NCI-H1092 (cell line): Measurements from ENCODE around the gene JPH3.
"Not testable (repeated sequence)": the region's sequence is repeated elsewhere in the genome, so short reads cannot be mapped to it uniquely, and the experiment has no call there.

Source experiments
- DNase-seq: peaks from one replicate; lab custom pipeline; 2025; lab: John Stamatoyannopoulos, UW

The JPH3 gene

DNA sequence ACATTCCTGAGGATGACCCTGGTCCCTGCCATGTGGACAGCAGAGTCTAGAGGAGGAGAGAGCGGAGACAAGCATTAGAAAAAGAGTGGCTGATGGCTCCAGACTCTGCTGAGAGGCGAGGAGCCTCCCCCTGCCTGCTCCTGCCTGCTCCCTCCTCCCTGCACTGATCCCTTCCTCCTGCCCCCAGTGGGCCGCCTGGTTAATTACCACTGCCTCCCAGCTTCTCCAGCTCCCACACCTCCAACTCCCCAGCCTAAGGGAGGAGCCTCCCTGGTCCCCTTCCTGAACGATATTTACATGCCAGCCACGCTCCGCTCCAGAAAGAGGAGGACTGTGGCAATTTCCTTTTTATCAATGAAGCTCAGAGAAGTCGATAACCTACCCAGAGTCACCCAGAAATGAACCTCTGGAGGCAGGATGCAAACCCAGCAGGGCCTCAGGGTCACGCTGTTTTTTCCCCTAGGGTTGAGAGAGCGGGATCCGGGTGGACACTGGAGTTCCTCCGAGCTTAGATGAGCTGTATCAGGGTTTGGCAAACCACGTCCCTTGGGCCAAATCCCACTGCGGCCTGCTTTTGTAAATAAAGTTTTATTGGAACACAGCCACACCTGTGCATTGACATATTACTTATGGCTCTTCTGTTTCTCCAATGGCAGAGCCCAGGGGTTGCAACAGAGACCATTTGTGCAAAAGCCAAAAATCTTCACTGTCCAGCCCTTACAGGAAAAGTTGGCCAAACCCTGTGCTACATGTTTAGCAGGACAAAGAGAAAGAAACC, 27.1 kb upstream of the JPH3 start:
- DNase-seq = no peak

DNA sequence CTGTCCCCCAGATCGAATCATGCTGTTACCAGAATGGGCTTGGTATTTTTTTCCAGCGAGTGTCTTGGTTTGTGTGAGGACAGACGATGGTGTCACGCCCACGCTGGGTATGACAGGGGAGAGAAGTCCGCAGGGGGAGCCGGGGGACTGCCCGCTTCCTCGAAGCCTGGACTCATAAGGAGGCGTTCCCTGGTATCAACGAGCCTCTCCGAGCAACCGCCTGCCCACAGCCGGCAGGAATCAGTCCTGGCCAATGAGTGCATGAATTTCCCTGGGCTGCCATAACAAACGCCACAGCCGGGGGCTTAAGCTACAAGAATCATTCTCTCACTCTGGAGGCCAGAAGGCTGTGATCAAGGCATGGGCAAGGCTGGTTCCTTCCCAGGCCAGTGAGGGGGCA, 26.1 kb upstream of the JPH3 start:
- DNase-seq = no peak

DNA sequence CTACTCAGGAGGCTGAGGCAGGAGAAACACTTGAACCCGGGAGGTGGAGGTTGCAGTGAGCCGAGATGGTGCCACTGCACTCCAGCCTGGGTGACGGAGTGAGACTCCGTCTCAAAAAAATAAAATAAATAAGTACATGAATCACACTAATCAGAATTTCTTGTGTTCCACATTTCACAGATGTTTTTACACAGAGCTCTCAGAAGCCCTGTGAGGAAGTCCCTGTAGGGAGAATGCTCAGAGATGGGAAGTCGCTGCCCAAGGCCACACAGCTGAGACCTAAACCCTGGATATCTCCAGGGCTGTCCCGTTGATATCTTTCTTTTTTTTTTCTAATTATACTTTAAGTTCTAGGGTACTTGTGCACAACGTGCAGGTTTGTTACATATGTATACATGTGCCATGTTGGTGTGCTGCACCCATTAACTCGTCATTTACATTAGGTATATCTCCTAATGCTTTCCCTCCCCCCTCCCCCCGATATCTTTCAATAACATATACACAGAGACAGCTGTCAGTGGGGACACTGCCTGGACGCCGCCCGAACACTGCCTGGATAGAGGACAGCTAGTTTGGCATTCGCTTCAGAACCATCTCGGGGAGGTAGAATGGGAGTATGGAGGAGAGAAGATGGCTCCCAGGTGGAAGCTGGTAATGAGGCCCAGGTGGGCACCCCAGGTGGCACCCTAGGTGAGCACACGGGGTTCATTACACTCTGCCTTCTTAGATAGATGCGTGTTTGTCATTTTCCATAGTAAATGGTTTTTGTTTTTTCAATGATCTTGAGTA, 24.0 kb upstream of the JPH3 start:
- not testable (repeated sequence) for DNase-seq

DNA sequence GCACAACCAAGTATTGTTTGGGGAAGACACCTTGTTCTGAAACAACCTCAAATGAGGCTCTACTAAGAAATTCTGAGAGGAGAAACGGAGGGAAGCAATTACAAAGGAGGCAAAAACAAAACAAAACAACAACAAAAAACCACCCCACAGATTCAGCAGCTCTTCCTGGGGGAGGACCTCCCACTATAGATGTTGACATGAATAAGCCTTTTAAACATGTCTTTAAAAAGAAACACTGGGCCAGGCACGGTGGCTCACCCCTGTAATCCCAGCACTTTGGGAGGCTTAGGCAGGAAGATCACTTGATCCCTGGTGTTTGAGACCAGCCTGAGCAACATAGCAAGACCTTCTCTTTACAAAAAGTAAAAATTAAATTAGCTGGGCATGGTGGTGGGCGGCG, 22.6 kb upstream of the JPH3 start:
- DNase-seq = no peak

DNA sequence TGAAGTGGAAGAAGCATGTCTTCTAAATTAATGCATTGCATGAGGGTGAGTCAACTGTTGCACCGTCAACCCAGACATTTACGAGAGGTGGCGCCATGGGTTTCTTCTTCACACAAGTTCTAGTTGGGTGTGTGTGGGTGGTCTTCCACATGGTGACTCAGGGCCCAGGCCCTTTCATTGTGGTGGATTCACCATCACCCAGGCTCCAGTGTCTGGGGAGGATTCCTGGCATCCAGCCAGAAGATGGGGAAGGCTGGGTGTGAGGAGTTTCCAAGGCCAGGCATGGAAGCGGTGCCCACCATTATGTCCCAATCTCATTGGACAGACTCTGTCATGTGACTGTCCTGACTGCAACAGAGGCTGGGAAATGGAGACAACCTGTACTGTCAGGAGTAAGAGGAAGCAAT, 21.4 kb upstream of the JPH3 start:
- DNase-seq = no peak

DNA sequence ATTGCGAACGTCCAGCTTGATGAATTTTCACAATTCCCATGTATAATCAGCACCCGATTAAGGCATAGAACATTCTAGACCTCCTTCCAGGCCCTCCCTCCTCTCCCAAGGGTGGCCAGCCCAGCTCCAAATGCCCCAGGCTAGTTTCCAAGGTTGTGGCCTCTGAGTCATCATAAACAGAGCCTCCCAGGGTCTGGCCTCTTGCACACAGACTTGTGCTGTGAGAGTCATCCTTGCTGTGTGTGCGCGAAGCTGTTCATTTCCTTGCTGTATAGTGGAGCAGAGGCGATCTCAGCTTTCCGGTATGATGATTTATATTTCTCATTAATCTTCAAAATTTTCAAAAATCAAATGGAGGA, 20.5 kb upstream of the JPH3 start:
- no peak for DNase-seq

DNA sequence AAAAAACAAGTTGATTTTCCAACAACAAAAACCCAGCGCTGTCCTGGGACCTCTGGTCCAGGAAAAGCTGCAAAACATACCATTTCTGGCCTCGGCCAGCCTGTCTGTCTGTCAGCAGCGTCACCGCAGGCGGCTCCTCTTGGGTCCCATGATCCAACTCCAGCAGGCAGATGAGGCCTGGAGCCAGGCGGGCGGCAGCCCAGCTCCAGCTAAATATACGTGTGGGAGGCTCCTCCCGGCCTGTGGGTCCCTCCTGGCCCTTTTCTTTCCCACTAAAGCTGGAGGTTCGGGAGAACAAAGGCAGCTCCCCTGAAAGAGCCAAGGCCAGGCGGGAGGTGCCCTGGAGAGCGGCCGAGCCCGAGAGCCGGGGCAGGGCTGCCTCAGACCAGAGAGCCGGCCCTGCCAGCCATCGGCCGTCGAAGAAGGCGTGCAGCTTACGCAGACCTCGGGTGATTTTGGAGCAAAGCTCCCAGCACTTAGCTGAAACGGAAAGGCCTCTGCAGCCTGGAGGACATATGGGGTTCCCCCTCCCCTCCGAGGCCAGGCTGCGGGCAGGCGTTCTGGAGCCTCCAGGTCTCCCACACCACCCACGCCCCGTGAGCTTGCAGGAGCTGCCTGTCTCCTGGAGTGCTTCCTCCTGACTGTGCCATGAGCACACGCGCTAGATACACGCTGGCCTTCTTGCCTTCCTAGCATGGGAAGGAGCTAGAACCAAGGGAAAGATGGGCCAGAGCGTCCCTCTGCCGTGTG, 19.9 kb upstream of the JPH3 start:
- no peak for DNase-seq

DNA sequence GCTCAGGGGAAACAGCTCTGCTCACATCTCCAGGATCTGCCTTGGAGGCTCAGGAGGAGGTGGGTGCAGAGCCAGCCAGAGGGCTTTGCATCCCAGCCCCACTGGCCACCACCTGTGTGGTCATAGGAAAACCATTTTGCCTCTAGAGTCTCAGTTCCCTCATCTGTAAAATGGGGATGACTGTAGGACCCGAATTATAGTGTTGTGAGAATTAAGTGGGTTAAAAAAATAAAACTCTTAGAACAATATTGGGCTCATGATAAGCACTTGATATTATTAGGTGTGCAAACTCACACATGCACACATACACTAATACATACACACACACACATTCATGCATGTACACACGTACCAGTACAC, 19.4 kb upstream of the JPH3 start:
- DNase-seq = no peak

DNA sequence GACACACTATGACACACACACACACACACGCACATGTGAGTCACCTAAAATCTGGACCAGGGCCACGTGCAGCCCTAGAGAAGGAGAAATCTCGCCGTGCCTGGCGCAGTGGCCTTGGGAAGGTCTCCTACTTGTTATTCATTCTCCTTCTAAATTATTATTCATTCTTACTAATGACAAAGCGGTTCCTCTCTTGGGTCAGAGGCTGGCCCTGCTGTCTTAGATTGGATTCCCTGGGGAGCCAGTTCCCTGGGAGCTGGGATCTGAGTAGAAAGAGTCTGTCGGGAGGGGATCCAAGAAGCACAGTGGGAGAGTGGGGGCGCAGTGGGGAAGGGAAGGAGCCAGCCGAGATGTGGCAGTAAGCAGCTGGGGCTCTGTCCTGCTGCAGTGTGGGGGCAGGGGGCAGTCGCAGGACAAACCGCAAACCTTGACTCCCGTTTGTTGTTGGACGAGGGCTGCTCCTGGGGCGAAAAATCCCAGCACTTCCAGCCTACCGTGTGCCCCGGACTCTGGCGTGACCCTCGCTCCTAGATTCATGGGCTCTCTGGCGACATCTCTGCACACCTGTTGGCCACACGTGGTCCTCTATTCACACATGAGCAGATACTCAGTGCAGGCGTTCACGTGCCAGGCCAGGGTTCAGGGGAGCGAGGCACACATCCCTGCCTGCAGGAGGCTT, 18.7 kb upstream of the JPH3 start:
- DNase-seq = no peak

DNA sequence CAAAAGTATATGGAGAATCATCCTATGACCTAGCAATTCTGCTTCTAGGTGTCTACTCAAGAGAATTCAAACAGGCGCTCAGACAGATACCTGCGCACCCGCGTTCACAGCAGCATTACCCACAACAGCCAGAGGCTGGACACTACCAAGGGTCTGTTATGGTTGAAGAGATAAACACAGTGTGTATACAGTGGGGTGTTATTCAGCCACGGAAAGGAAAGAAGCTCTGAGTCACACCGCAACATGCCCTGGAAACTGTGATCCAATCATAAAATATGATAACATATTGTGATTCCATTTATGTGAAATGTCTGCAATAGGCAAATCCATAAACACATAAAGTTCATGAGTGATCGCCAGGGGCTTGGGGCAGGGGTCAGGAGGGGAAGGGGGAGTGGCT, 18.0 kb upstream of the JPH3 start:
- no peak for DNase-seq

DNA sequence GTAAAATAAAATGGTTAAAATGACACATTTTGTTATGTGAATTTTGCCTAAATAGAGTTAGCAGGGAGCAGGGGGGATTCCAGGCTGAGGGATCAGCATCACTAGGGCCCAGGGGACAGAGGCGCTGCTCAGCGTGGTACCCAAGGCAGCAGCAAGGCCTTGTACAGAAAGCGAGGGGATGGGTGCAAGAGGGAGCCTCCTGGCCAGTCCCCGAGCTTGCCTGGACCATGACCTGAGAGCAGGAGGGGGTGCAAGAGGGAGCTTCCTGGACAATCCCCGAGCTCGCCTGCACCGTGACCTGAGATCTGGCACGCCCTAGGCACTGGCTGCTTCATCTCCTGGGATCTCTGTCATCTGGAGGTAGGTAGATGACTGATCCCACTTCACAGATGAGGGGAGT, 17.3 kb upstream of the JPH3 start:
- DNase-seq = no peak

DNA sequence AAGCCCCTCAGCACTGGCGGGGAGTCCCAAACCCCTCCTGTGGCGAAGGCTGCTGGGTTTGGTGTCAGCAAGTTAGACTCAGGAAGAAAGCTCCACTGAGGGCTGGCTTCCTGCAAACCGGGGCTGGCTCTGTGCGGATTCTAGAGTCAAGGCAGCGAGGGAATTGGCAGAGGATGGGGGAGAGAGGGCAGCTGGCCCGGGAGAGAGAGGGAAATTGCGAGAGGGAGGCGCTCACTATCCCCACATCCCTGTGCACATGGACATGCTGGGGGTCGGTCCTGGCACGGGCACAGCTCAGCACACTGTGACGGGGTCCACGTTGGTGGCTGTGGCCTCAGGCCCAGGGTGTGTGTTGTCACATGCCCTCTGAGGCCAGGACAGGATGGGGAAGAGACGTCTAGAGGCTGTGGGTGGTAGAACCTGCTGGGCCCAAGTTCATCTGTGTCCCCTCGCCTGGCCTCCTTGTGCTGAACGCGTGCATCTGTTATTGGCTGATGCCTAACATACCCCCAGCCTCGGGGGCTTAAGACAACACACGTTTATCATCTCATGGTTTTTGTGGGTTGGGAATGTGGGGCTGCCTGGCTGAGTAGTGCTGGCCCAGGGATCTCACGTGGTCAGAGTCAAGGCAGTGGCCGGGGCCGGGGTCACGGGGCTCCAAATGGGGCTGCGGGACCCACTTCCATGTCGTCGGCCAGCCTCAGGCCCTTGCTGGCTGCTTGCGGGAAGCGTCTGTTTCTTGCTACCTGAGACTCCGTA, 16.7 kb upstream of the JPH3 start:
- no peak for DNase-seq

DNA sequence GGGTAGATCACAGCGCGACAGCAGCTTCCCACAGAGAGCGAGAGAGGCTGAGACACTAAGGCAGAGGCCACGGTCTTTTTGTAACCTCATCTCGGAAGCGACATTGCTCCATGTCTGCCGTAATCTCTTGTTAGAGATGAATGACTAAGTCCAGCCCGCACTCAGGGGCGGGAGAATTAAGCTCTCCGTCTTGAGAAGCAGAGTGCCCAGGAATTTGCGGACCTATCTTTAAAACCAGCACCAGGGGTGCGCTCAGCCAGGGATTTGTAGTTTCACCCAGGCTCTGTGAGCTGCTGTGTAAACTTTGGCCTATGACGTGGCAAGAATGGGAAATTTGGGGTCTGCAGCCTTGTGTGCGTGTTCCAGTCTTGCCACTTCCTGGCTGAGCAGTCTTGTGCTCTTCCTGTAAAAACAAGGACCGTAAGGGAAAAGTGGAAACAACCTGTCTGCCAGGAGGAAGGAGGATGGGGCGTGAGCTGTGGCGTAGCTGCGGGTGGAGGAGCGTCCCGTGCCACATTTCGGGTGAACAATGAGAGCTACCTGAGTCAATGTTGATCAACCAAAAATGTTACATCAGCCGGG, 16.0 kb upstream of the JPH3 start:
- DNase-seq = no peak

DNA sequence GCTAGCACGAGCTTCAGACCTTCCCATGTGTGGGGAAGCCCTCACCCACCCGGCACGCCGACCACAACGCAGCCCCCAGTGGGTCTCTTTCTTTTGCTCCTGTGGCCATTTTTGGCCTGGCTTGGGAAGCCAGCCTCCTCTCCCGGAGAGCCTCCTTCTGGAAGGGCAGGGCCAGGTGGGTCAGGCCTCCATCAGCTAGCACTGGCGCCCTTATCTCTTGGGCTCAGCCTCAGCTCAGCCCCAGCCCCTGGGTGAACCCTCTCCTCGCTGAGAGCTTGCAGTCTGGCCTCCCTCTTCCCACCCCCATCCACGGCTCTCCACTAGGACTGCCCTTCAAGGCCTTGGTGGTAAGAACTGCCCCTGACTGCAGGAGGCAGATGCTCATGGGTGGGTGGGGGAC, 14.7 kb upstream of the JPH3 start:
- no peak for DNase-seq

DNA sequence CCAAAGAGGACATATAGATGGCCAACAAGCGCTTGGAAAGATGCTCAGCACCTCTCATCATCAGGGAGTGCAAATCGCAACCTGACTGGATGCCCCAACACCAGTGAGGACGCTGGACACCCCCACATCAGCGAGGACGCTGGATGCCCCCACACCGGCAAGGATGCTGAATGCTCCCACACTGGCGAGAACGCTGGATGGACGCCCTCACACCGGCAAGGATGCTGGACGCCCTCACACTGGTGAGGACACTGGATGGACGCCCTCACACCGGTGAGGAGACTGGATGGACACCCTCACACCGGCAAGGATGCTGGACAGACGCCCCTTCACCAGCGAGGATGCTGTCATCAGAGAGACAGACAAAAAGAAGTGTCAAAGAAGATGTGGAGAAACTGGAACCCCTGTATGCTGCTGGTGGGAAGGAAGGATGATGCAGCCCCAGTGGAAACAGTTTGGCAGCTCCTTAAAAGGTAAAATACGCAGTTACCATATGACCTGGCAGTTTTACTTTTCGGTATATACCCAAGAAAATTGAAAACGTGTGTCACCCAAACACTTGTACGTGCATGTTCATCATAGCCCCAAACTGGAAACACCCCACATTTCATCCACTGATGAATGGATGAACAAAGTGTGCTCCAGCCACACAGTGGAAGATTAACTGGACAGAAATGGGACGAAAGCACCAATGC, 10.1 kb upstream of the JPH3 start:
- DNase-seq = no peak

DNA sequence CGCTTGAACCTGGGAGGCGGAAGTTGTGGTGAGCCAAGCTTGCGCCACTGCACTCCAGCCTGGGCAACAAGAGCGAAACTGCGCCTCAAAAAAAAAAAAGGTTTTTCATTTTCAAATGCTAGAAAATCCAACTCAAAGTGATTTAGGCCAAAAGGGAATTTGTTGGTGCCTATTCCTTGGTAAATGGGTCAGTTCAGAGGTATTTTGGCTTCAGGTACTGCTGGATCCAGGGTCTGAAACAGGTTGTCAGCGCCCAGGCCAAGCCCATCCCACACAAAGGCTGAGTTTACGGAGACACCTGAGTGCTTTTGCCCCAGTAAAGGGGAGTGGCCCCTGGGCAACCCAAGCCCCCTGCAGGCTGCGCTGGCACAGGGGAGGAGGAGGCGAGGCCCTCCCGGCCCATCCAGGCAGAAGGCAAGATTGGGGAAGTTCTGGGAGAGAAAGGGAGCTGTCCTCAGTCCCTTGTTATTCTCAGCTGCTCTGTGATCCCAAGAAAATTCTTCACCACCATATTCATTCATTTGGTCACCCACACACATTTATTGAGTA, 8.5 kb upstream of the JPH3 start:
- DNase-seq = no peak

DNA sequence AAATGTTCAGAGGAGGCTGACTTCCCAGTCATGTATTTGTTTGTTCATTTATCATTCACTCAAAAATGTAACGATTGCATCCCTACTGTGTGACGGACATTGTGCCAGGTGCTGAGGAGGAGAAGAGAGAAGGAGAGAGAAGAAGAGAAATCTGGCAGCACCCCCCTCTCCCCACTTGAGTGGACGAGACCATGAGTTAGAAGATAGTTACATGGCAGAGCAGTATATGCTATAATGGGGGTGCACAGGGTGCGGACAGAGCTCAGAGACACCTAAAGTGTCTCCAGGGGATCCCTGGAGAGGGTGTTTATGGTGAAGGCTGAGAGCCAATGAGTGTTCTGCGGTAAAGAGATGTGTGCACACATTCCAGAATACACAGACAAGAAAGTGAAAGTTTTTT, 6.6 kb upstream of the JPH3 start:
- no peak for DNase-seq

DNA sequence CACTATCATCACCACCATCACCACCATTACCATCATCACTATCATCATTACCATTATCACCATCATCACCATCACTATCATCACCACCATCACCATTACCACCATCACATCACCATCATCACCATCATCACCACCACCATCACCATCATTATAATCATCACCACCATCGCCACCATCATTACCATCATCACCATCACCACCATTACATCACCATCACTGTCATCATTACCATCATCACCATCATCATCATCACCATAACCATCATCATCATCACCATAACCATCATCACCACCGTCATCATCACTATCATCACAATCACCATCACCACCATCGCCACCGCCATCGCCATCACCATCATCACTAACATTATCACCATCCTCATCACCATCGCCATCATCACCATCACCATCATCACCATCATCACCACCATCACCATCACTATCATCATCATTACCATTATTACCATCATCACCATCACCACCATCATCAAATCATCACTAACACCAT, 4.9 kb upstream of the JPH3 start:
- DNase-seq = no peak

DNA sequence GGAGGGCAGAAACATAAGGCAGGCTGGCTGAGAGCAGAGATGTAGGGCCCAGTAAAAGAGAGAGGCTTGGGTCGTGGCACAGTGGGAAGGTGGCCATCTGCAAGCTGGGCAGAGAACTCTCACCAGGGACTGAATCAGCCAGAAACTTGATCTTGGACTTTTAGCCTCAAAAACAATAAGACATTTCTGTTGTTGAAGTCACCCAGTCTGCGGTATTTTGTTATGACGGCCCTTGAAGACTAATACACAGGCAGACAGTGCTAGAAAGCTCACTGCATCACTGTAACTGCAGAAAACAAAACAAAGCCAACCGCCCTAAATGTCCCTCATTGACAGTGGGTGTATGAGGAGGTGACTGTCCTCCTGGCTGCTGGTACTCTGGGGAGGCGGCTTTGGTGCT, 3.9 kb upstream of the JPH3 start:
- no peak for DNase-seq

DNA sequence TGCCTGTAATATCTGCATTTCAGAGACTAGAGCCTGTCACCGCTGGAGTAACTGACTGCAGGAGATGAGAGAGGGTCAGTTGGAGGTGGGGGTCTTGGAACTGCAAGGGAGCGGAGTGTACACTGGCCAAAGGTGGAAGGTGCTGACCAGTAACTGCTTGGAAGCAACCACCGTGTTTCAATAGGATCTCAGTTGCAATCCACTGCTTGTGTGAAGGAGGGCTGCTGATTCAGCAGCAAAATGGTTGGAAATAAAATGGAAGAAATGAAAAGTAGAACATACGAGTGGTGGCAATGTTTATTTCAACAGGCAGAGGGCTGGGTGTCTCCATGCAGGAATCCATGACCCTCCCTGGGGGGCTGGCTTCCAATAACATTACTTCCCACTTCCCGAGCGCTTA, 2.1 kb upstream of the JPH3 start:
- no peak for DNase-seq
